ENCODE data around the gene FSTL1. TPM values are rescaled to one million over a fixed set of nuclear protein-coding genes. Genes with fewer than 3 reads are reported as not detected.

FSTL1 gene
- total RNA-seq, 4 donors from 2014 or later: 311 to 1,355 (median 418) TPM

DNA sequence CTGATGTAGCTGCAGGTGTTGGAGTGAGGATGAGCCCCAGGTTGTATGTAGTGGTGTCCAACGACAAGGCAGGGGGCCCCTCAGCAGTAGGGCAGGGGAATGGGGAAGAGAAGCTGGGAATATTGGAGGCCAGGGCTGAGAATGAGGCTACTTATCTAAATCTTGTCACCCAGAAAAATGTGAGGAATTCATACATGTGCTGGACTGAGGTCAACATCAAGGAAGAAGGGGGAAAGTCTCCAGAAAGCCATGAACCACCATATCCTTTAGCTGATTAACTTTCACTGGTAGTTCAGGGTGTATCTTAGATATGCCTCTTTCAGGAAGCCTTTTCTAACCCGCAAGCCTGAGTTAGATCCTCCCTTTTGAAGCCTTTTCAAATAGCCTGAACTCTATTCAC is 22.6 kb upstream of the FSTL1 start:
- Histone ChIP-seq H3K27ac (no peak overlapping the region), H3K4me3 (no peak overlapping the region), H3K9me3 (no peaks in the 10 kb centered on the region), H3K27me3 (no peaks in the 10 kb centered on the region), H3K36me3 (no peaks in the 10 kb centered on the region), H3K4me1 (peaks cover 0 to 3% of the 10 kb centered on the region in 2 donors)
- DNase-seq: no peak
- intact Hi-C loops (cut with DNase I; ENCODE audit: low total_unique reads): no loop called here
- TF ChIP-seq POLR2A (IDR thresholded peaks at IDR 0.05): no peak
- TF ChIP-seq, protein P1, sequence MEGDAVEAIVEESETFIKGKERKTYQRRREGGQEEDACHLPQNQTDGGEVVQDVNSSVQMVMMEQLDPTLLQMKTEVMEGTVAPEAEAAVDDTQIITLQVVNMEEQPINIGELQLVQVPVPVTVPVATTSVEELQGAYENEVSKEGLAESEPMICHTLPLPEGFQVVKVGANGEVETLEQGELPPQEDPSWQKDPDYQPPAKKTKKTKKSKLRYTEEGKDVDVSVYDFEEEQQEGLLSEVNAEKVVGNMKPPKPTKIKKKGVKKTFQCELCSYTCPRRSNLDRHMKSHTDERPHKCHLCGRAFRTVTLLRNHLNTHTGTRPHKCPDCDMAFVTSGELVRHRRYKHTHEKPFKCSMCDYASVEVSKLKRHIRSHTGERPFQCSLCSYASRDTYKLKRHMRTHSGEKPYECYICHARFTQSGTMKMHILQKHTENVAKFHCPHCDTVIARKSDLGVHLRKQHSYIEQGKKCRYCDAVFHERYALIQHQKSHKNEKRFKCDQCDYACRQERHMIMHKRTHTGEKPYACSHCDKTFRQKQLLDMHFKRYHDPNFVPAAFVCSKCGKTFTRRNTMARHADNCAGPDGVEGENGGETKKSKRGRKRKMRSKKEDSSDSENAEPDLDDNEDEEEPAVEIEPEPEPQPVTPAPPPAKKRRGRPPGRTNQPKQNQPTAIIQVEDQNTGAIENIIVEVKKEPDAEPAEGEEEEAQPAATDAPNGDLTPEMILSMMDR (IDR thresholded peaks at IDR 0.05): no peak

DNA sequence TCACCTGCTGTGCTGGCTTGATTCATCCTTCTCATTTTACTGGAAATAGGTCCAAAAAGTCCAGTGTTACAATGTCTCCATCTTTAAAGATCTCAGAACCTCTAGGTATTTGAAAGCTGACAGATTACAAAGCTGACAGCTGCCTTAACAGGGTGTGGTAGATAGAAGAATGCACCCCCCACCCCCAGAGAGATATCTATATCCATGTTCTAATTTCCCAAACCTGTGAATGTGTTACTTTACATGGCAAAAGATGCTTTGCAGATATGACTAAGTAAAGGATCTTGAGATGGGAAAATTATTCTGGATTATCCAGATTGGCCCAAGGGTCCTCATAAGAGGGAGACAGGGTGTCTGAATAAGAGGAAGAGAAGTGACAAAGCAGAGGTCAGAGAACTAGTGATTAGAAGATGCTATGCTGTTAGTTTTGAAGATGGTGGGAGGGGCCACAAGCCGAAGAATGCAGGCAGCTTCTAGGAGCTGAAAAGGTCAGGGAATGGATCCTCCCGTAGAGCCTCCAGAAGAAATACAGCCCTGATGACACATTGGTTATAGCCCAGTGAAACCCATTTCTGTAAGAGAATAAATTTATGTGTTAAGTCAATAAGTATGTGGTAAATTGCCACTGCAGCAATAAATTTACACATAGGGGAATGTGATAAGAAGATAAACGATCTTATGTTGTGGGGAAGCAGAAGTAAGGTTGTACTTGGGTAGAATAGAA is 21.5 kb upstream of the FSTL1 start:
- intact Hi-C loops (cut with DNase I; ENCODE audit: low total_unique reads): no loop called here

GRCh38 chr3:120471643-120472042 is 20.9 kb upstream of the FSTL1 start:
- Histone ChIP-seq H3K36me3 (no peaks in the 10 kb centered on the region), H3K27me3 (no peaks in the 10 kb centered on the region), H3K9me3 (no peaks in the 10 kb centered on the region), H3K27ac (no peak overlapping the region), H3K4me3 (no peak overlapping the region), H3K4me1 (peaks cover 0 to 3% of the 10 kb centered on the region in 2 donors)
- intact Hi-C loops (cut with DNase I; ENCODE audit: low total_unique reads): no loop called here
- no peak for TF ChIP-seq POLR2A (IDR thresholded peaks at IDR 0.05)
- TF ChIP-seq, protein P1 (IDR thresholded peaks at IDR 0.05): no peak
- no peak for DNase-seq

More for the DNA sequence above, 21.5 kb upstream of the FSTL1 start:
- H3K27me3 ChIP-seq: no peaks in the 10 kb centered on the region
- no peak overlapping the region for H3K27ac ChIP-seq
- H3K4me1 ChIP-seq: peaks cover 0 to 3% of the 10 kb centered on the region in 2 donors
- no peaks in the 10 kb centered on the region for H3K9me3 ChIP-seq
- TF ChIP-seq, protein P1 (IDR thresholded peaks at IDR 0.05): no peak
- no peak for TF ChIP-seq POLR2A (IDR thresholded peaks at IDR 0.05)
- no peak for DNase-seq
- H3K4me3 ChIP-seq: no peak overlapping the region
- no peaks in the 10 kb centered on the region for H3K36me3 ChIP-seq

GRCh38 chr3:120470870-120471269 is 20.1 kb upstream of the FSTL1 start:
- Histone ChIP-seq H3K4me3 (no peak overlapping the region), H3K36me3 (no peaks in the 10 kb centered on the region), H3K27me3 (no peaks in the 10 kb centered on the region), H3K4me1 (peaks cover 0 to 3% of the 10 kb centered on the region in 2 donors), H3K9me3 (no peaks in the 10 kb centered on the region), H3K27ac (no peak overlapping the region)
- intact Hi-C loops (cut with DNase I; ENCODE audit: low total_unique reads): no loop called here
- no peak for TF ChIP-seq POLR2A (IDR thresholded peaks at IDR 0.05)
- TF ChIP-seq, protein P1 (IDR thresholded peaks at IDR 0.05): no peak
- peak; percentile 53 to 54 for DNase-seq

GRCh38 chr3:120469882-120470301 is 19.1 kb upstream of the FSTL1 start:
- intact Hi-C loops (cut with DNase I; ENCODE audit: low total_unique reads): no loop called here
- peaks cover 0 to 3% of the 10 kb centered on the region in 2 donors for H3K4me1 ChIP-seq
- H3K4me3 ChIP-seq: no peak overlapping the region
- H3K27ac ChIP-seq: no peak overlapping the region
- TF ChIP-seq, protein P1 (IDR thresholded peaks at IDR 0.05): no peak
- TF ChIP-seq POLR2A (IDR thresholded peaks at IDR 0.05): no peak
- DNase-seq: no peak
- no peaks in the 10 kb centered on the region for H3K9me3 ChIP-seq
- H3K36me3 ChIP-seq: no peaks in the 10 kb centered on the region
- H3K27me3 ChIP-seq: no peaks in the 10 kb centered on the region

All from uterus (tissue), 4 donors.